H9 (cell line): ENCODE measurements around the gene COA6. TPM values are rescaled to one million over a fixed set of nuclear protein-coding genes. Genes with fewer than 3 reads are reported as not detected.

Source experiments
- DNase-seq: peaks from one replicate; pipeline ENCODE4 v3.0.0-alpha.2; 2017
- H2AFZ ChIP-seq: one replicate; pipeline ENCODE4 v1.6.1; 2013; ENCODE audit warnings: mild to moderate bottlenecking, low read length, control low read depth, moderate library complexity
- H2AK5ac ChIP-seq: 2 replicates; pipeline ENCODE4 v1.6.1; 2013; ENCODE audit warnings: low read length, control low read depth, mixed read lengths; ENCODE audit not compliant: insufficient read length
- H2BK120ac ChIP-seq: one replicate; pipeline ENCODE4 v1.6.1; 2013; ENCODE audit warnings: low read depth, mild to moderate bottlenecking, low read length, control low read depth, inconsistent platforms; ENCODE audit not compliant: poor library complexity, severe bottlenecking
- H2BK12ac ChIP-seq: 2 replicates; pipeline ENCODE4 v1.6.1; 2013; ENCODE audit warnings: low read length, control low read depth, mixed read lengths, low read depth; ENCODE audit not compliant: insufficient read length
- H2BK15ac ChIP-seq: 2 replicates; pipeline ENCODE4 v1.6.1; 2013; ENCODE audit warnings: low read depth, low read length, control low read depth
- H2BK20ac ChIP-seq: one replicate; pipeline ENCODE4 v1.6.1; 2013; ENCODE audit warnings: low read depth, mild to moderate bottlenecking, low read length, control low read depth, inconsistent platforms; ENCODE audit not compliant: poor library complexity, severe bottlenecking
- H2BK5ac ChIP-seq: 2 replicates; pipeline ENCODE4 v1.6.1; 2013; ENCODE audit warnings: low read length, control low read depth, mixed read lengths; ENCODE audit not compliant: insufficient read length
- H3K14ac ChIP-seq: 2 replicates; pipeline ENCODE4 v1.6.1; 2013; ENCODE audit warnings: low read length, control low read depth; ENCODE audit not compliant: insufficient read depth
- H3K18ac ChIP-seq: 2 replicates; pipeline ENCODE4 v1.6.1; 2013; ENCODE audit warnings: low read depth, mild to moderate bottlenecking, mixed read lengths, low read length, control low read depth; ENCODE audit not compliant: insufficient read length
- H3K23ac ChIP-seq: 2 replicates; pipeline ENCODE4 v1.6.1; 2013; ENCODE audit warnings: low read length, control low read depth, mixed read lengths, low read depth; ENCODE audit not compliant: insufficient read length
- H3K23me2 ChIP-seq: 2 replicates; pipeline ENCODE4 v1.6.1; 2013; ENCODE audit warnings: low read depth, mild to moderate bottlenecking, mixed read lengths, low read length, control low read depth; ENCODE audit not compliant: insufficient read length, poor library complexity, severe bottlenecking
- H3K27ac ChIP-seq: 2 replicates; pipeline ENCODE4 v1.5.1; 2013; ENCODE audit warnings: low read length, control low read depth, mixed read lengths, low read depth; ENCODE audit not compliant: insufficient read length
- H3K27me3 ChIP-seq: 2 replicates; pipeline ENCODE4 v1.6.1; 2013; ENCODE audit warnings: low read length, control low read depth, inconsistent platforms; ENCODE audit not compliant: insufficient read depth
- H3K4ac ChIP-seq: 2 replicates; pipeline ENCODE4 v1.6.1; 2013; ENCODE audit warnings: low read depth, mild to moderate bottlenecking, control low read depth, inconsistent platforms, low read length, moderate library complexity
- H3K4me1 ChIP-seq: 2 replicates; pipeline ENCODE4 v1.6.1; 2013; ENCODE audit warnings: low read length, control low read depth, inconsistent platforms; ENCODE audit not compliant: insufficient read depth
- H3K4me2 ChIP-seq: 2 replicates; pipeline ENCODE4 v1.6.1; 2013; ENCODE audit warnings: low read length, control low read depth, mixed read lengths; ENCODE audit not compliant: insufficient read length, insufficient read depth
- H3K56ac ChIP-seq: 2 replicates; pipeline ENCODE4 v1.6.1; 2013; ENCODE audit warnings: low read depth, mild to moderate bottlenecking, mixed read lengths, low read length, control low read depth; ENCODE audit not compliant: insufficient read length
- H3K79me1 ChIP-seq: 2 replicates; pipeline ENCODE4 v1.6.1; 2013; ENCODE audit warnings: low read depth, mild to moderate bottlenecking, moderate library complexity, low read length, control low read depth, inconsistent platforms; ENCODE audit not compliant: insufficient read depth, poor library complexity, severe bottlenecking
- H3K79me2 ChIP-seq: 2 replicates; pipeline ENCODE4 v1.6.1; 2013; ENCODE audit warnings: low read length, control low read depth, inconsistent platforms; ENCODE audit not compliant: insufficient read depth
- H3K9ac ChIP-seq: 2 replicates; pipeline ENCODE4 v1.6.1; 2013; ENCODE audit warnings: low read length, control low read depth, mixed read lengths; ENCODE audit not compliant: insufficient read length; ENCODE audit errors: extremely low read depth
- H3K9me3 ChIP-seq: one replicate; pipeline ENCODE4 v1.6.1; 2013; ENCODE audit warnings: low read depth, low read length, inconsistent platforms; ENCODE audit not compliant: control insufficient read depth
- H3T11ph ChIP-seq: one replicate; pipeline ENCODE4 v1.6.1; 2013; ENCODE audit warnings: mild to moderate bottlenecking, low read length, control low read depth, inconsistent platforms
- H4K20me1 ChIP-seq: one replicate; pipeline ENCODE4 v1.6.1; 2013; ENCODE audit not compliant: control insufficient read depth, insufficient read length, insufficient read depth
- H4K5ac ChIP-seq: 2 replicates; pipeline ENCODE4 v1.6.1; 2013; ENCODE audit warnings: low read depth, mild to moderate bottlenecking, mixed read lengths, low read length, control low read depth; ENCODE audit not compliant: insufficient read length
- H4K8ac ChIP-seq: replicated peaks from 2 replicates; pipeline ENCODE4 v1.6.1; 2013; ENCODE audit warnings: low read length, control low read depth, mixed read lengths, low read depth; ENCODE audit not compliant: insufficient read length
- H4K91ac ChIP-seq: 2 replicates; pipeline ENCODE4 v1.6.1; 2013; ENCODE audit warnings: low read depth, mild to moderate bottlenecking, moderate library complexity, mixed read lengths, low read length, control low read depth; ENCODE audit not compliant: insufficient read length
- H3K27ac Mint-ChIP-seq, 3 experiments: 2 replicates in 2 of 3; 3 replicates in 1 of 3; pipeline ENCODE4 v1.8.0; 2020 to 2021; ENCODE audit warnings: mixed read lengths in 3 of 3, mild to moderate bottlenecking in 1 of 3, moderate library complexity in 1 of 3
- H3K27me3 Mint-ChIP-seq: 2 replicates; pipeline ENCODE4 v1.8.0; 2021; ENCODE audit warnings: low read depth, mild to moderate bottlenecking, moderate library complexity, mixed read lengths
- H3K36me3 Mint-ChIP-seq, 3 experiments: 2 replicates in 2 of 3; 3 replicates in 1 of 3; pipeline ENCODE4 v1.8.0; 2020 to 2021; ENCODE audit warnings: low read depth in 3 of 3, mixed read lengths in 3 of 3; ENCODE audit not compliant: insufficient read depth in 1 of 3
- H3K4me1 Mint-ChIP-seq, 2 experiments: 2 replicates each; pipeline ENCODE4 v1.8.0; 2020; ENCODE audit warnings: mixed read lengths in 2 of 2
- H3K4me3 Mint-ChIP-seq, 2 experiments: 2 replicates in 1 of 2; 3 replicates in 1 of 2; pipeline ENCODE4 v1.8.0; 2020 to 2021; ENCODE audit warnings: mild to moderate bottlenecking in 2 of 2, mixed read lengths in 2 of 2, moderate library complexity in 1 of 2
- H3K9me3 Mint-ChIP-seq, 2 experiments: 2 replicates in 1 of 2; 3 replicates in 1 of 2; pipeline ENCODE4 v1.8.0; 2020; ENCODE audit warnings: mild to moderate bottlenecking in 2 of 2, mixed read lengths in 2 of 2, moderate library complexity in 1 of 2
- whole genome bisulfite sequencing: extraction: QIAGEN DNeasy Blood & Tissue Kit; methylation state at CpG from one replicate; pipeline ENCODE4 v1.1.7; 2013; ENCODE audit warnings: missing lambda C conversion rate, low lambda C conversion rate, mixed read lengths; ENCODE audit not compliant: insufficient read length; ENCODE audit errors: extremely low coverage; 5-methylcytosine and 5-hydroxymethylcytosine counted together
- total RNA-seq: library from RNA; stranded (reverse); gene quantifications from 2 replicates; pipeline ENCODE4 v1.2.1, GENCODE V29; 2021
- TF ChIP-seq, protein P1 (sequence below): fragments of 200-600 bp; sonication (generic); conservative IDR thresholded peaks from 3 replicates; pipeline ENCODE4 v1.8.0; 2021; ENCODE audit warnings: antibody characterized with exemption, mild to moderate bottlenecking

Gene COA6
- total RNA-seq, 1 experiment from 2014 or later = 42.3 TPM

DNA sequence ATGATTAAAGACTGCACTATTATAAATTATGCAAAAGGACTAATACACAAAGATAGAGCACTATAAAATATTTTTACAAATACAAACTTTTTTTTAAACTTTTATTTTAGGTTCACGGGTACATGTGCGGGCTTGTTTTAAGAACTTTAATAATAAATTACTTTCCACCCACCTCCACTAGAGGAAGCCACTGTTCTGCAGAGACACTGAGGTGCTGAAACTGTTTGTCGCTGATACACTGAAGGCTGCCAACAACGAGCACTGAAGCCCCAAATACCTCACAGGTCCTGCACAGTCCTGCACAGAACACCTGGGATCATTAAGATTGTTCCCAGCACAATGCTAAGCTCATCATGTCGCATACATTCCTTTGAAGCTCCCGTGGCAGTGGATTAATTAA lies 19.9 kb downstream of the COA6 start:
- H3K36me3 Mint-ChIP-seq = peaks cover 7 to 30% (median 27%) of the 10 kb centered on the region in 3 experiments
- TF ChIP-seq, protein P1, sequence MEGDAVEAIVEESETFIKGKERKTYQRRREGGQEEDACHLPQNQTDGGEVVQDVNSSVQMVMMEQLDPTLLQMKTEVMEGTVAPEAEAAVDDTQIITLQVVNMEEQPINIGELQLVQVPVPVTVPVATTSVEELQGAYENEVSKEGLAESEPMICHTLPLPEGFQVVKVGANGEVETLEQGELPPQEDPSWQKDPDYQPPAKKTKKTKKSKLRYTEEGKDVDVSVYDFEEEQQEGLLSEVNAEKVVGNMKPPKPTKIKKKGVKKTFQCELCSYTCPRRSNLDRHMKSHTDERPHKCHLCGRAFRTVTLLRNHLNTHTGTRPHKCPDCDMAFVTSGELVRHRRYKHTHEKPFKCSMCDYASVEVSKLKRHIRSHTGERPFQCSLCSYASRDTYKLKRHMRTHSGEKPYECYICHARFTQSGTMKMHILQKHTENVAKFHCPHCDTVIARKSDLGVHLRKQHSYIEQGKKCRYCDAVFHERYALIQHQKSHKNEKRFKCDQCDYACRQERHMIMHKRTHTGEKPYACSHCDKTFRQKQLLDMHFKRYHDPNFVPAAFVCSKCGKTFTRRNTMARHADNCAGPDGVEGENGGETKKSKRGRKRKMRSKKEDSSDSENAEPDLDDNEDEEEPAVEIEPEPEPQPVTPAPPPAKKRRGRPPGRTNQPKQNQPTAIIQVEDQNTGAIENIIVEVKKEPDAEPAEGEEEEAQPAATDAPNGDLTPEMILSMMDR = no peak
- Histone ChIP-seq H3K56ac (no peak overlapping the region), H2AK5ac (no peak overlapping the region), H3K14ac (no peak overlapping the region), H2AFZ (no peak overlapping the region), H3K4ac (no peak overlapping the region), H3K79me1 (no peaks in the 10 kb centered on the region), H3T11ph (no peak overlapping the region), H3K23ac (no peak overlapping the region), H2BK120ac (no peak overlapping the region), H3K79me2 (0 out of 2 replicates have a peak, but pooled peaks cover 2% of the 10 kb centered on the region), H4K91ac (no peak overlapping the region), H3K27ac (no peak overlapping the region), H3K18ac (no peak overlapping the region), H3K9me3 (no peaks in the 10 kb centered on the region), H3K23me2 (no peaks in the 10 kb centered on the region), H3K4me2 (no peak overlapping the region), H2BK15ac (no peak overlapping the region), H3K4me1 (no peaks in the 10 kb centered on the region), H3K9ac (no peak overlapping the region), H3K27me3 (no peaks in the 10 kb centered on the region), H4K5ac (no peak overlapping the region), H2BK5ac (no peak overlapping the region), H4K20me1 (no peaks in the 10 kb centered on the region), H2BK20ac (no peak overlapping the region), H4K8ac (no peak overlapping the region), H2BK12ac (no peak overlapping the region)
- H3K27ac Mint-ChIP-seq = peak overlapping the region in 1 of 3 experiments; percentile 79; a peak in 1 of 7 replicates
- peaks cover 3 to 4% of the 10 kb centered on the region in 2 experiments; a peak in 3 of 5 replicates for H3K9me3 Mint-ChIP-seq
- H3K4me3 Mint-ChIP-seq = no peak overlapping the region
- WGBS = no CpG with 5 or more reads among the region's 6 CpGs
- H3K27me3 Mint-ChIP-seq = no peaks in the 10 kb centered on the region
- DNase-seq = no peak
- H3K4me1 Mint-ChIP-seq = no peaks in the 10 kb centered on the region
